OCI-LY1 (cell line): Measurements from ENCODE around the gene ATP6V0B.

Experiments
- CTCF ChIP-seq: fragments of 200-600 bp; sonication (generic), shearing (Covaris generic); IDR thresholded peaks from 2 replicates; pipeline ENCODE4 v1.5.1; 2017; ENCODE audit warnings: mild to moderate bottlenecking, antibody characterized with exemption, low read length, moderate library complexity, mixed read lengths
- EZH2 ChIP-seq: fragments of 200-600 bp; sonication (generic), shearing (Covaris generic); IDR thresholded peaks from 2 replicates; pipeline ENCODE4 v1.8.0; 2017; ENCODE audit warnings: borderline replicate concordance, mixed run types, mild to moderate bottlenecking, antibody characterized with exemption, low read length, moderate library complexity, mixed read lengths

GRCh38 chr1:43938383-43938782 lies 36.4 kb upstream of the ATP6V0B start:
- TF ChIP-seq CTCF (no peak), EZH2 (no peak)
